Activated CD4-positive, alpha-beta T cell treated with anti-CD3 and anti-CD28 coated beads, Interleukin-2, Interleukin-6, amounts not matched to agents 100 ng/mL and 50 ng/mL, durations not matched to agents 16 hours and 8 hours (primary cell): Measurements from ENCODE around the gene LGALS4.
"Not testable (repeated sequence)": the region's sequence is repeated elsewhere in the genome, so short reads cannot be mapped to it uniquely, and the experiment has no call there.

Experiments
- DNase-seq: peaks from one replicate; pipeline ENCODE4 v3.0.0-alpha.2; 2020

LGALS4 gene

GRCh38 chr19:38793177-38793576, 19.6 kb downstream of the LGALS4 start:
- no peak for DNase-seq

GRCh38 chr19:38792250-38793111, 20.3 kb downstream of the LGALS4 start:
- peak; percentile 37 for DNase-seq

DNA sequence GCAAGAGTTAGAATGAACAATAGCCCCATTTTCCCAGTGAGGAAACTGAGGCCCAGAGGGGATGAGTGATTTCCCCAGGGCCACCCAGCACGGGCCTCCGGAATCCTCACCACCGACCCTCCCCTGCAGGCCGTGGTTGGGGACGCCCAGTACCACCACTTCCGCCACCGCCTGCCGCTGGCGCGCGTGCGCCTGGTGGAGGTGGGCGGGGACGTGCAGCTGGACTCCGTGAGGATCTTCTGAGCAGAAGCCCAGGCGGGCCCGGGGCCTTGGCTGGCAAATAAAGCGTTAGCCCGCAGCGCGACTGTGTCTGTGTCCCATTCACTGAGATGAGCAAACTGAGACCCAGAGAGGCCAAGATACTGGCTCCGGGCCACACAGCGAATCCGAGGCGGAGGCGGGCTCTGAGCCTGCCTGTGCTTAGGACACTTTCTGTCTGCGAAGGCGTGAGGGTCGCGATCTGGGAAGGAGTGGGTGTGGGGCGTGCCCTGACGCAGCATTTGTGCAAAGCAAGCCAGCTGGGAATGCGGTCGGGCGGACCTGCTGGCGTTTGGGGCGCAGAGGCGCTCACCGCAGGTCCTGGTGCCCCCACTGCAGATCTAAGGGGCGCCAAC, 21.2 kb downstream of the LGALS4 start:
- DNase-seq, result not testable (repeated sequence)

- not testable (repeated sequence) for DNase-seq
Observed at GRCh38 chr19:38790507-38791403, 22.0 kb downstream of the LGALS4 start.

DNA sequence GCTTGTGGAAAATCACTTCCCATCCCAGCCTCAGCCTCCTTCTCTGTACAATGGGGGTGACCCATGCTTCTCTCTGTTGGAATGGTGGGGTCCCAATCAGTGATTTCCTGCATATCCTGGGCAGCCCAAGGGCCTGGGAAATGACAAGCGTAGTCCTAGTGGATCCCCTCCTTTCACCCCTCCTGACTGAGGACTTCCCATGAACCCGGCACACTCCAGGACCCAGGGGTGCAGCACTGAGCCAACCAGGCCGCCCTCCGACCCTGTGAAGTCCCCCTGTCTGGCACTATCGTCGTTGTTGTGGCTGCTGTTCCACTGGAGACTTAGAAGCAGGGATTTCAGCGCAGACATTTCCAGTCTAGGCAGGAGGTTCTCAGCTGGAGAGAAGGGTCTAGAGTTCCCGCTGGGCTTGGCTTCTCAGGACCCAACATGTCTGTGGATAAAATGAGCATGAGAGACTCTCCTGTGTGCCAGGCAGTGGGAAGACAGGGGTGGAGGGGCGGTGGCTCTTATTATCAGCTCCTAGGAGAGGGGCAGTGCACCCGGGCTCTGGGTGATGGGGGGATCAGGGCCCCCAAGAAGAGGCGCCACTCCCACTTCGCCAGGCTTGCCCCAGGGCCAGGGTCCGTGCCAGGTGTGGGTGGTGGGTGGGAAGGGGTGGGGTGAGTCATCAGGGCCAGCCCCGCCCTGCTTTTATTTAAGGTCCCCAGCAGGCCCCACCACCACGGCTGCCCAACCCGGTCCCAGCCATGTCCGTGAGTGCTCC, 24.1 kb downstream of the LGALS4 start, which contains the start of gene LGALS7B:
LGALS7B (plus strand) TSS at position 723 of the 766 bp plus-strand sequence; CDS start at position 750, 27 bp downstream.
- no peak for DNase-seq

DNA sequence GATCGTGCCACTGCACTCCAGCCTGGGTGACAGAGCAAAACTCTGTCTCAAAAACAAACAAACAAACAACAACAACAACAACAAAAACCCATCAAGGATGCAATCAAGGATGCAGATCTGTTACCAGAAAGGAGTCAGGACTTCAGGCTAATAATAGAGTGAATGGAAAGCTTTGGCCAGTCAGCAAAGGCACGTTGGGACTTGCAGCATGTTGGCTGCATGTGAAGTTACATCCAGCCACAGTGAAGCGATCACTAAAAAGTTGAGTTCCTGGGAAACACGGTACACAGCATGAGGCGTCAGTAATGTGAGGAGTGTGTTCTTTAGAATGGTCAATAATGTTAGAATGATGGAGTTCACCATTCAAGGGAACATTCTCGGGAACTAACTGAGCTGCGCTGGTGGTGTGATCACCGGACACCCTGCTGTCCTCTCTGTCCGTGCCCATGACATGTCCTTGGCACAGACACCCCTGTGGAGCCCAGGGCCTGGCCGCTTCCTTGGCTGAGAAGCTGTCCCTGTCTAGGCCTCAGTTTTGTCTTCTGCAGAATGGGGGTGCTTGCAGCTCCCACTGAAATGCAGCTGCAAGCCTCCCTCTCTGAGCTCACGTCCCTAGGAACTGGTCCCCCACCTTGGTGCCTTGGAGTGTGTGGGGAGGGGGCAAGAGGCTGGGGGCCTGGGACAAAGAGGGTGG, 26.0 kb downstream of the LGALS4 start:
- no peak for DNase-seq

DNA sequence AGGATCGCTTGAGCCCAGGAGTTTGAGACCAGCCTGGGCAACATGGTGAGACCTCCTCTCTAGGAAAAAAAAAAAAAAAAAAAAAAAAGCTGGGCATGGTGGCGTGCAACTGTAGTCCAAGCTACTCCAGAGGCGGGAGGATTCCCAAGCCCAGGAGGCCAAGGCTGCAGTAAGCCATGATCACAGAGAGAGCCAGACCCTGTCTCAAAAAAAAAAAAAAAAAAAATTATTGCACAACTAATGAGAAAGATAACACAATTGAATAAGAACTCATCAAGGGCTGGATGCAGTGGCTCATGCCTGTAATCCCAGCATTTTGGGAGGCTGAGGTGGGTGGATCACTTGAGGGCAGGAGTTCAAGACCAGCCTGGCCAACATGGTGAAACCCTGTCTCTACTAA, 26.7 kb downstream of the LGALS4 start:
- DNase-seq, result not testable (repeated sequence)

DNA sequence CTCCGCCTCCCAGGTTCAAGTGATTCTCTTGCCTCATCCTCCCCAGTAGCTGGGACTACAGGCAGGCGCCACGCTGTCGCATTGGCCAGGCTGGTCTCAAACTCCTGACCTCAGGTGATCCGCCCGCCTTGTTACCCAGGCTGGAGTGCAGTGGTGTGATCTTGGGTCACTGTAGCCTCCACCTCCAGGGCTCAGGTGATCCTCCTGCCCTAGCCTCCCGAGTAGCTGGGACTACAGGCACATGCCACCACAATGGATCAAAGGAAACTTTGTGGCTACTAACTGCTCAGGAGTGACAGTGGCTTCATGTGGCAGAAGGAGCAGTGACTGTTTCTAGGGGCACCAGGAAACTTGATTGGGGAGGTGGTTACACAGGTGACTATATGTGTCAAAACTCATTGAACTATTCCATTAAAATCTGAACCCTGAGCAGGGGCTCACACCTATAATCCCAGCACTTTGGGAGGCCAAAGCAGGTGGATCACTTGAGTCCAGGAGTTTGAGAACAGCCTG, 27.5 kb downstream of the LGALS4 start:
- no peak for DNase-seq

DNA sequence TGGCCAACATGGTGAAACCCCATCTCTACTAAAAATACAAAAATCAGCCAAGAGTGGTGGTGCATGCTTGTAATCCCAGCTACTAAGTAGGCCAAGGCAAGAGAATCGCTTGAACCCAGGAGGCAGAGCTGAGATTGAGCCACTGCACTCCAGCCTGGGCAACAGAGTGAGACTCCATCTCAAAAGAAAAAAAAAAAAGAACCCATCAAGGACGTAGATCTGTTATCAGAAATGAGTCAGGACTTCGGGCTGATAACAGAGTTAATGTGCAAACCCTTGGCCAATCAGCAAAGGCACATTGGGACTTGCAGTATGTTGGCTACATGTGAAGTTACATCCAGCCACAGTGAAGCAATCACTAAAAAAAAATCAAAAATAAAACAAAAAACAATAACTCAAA, 28.5 kb downstream of the LGALS4 start:
- no peak for DNase-seq

DNA sequence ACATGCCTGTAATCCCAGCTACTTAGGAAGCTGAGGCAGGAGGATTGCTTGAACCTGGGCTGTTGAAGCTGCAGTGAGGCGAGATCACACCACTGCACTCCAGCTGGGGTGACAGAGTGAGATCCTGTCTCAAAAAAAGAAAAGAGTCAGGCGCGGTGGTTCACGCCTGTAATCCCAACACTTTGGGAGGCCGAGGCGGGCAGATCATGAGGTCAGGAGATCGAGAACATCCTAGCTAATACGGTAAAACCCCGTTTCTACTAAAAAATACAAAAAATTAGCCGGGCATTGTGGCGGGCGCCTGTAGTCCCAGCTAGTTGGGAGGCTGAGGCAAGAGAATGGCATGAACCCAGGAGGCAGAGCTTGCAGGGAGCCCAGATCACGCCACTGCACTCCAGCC, 30.5 kb downstream of the LGALS4 start:
- DNase-seq, result not testable (repeated sequence)

DNA sequence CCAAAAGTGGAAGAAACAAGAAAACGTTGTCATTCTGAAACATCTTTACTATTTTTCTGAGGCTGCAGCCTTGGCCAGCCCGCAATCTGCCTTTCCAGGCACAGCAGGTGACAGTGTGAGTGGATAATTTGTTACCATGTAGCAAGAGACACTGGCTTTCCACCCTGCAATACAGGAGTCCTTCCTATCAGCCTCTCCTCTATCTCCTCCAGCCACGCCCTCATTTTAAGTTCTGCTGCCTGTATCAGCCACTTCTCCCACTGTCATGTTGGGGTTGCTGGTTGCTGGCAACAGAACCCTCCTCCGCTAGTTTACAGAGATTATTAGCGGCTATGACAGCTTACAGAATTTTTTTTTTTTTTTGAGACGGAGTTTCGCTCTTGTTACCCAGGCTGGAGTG, 31.7 kb downstream of the LGALS4 start:
- DNase-seq, result no peak

DNA sequence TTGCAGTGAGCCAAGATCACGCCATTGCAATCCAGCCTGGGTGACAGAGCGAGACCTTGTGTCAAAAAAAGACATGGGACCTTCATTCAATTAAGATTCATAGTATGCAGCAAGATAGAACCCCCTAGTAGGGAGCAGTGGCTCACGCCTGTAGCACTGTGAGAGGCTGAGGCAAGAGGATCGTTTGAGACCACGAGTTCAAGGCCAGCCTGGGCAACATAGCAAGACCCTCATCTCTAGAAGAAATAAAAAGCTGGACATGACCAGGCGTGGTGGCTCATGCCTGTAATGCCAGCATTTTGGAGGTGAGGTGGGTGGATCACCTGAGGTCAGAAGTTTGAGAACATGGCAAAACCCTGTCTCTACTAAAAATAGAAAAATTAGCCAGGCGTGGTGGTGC, 32.3 kb downstream of the LGALS4 start:
- no peak for DNase-seq

DNA sequence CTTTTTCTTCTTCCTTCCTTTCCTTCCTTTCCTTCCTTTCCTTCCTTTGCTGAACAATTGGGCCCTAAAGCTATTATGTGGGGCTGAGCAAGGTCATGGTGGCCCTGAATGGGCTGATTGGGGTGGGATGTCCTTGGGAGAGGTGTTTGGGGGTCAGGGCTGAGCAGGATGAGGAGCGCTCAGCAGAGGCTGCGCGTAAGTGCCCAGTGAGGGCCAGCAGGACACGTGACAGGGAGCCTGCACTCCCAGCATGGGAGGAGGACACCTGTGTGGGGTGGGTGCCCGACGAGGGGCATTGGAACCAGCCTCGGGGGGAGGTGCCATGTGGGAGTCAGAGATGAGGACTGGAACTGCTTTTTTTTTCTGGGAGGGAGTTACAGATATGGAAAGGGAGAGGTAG, 34.0 kb downstream of the LGALS4 start:
- DNase-seq, result no peak

DNA sequence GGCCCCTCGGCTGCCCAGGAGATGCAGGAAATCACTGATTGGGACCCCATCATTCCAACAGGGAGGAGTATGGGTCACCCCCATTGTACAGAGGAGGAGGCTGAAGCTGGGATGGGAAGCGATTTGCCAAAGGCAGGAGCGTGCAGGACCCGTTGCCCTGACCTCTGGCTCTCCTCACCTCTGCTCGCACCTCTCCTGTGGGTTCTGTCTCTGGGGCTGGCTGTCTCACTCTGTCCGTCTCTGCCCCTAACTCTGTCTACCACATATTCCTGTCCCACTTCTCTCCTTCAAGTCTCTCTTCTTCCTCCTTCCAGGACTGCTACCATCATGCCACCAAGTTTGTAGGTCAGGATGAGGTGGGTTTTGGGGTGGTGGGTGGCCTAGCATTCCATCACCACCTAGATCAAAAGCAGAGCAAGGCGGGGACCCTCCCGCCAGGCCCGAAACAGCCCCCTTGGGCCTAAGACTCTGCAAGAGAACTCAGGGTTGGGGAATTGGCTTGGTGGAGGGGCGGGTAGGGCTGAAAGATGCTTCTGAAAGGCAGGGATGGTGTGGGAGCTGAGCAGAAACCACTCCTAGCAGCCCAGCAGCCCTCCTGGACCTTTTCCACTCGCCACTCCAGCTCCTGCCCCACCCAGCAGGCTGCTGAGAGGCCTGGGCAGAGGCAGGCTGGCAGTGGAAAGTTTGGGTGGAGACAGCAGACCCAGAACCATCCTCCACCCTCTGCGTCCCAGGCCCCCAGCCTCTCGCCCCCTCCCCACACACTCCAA, 38.4 kb downstream of the LGALS4 start:
- DNase-seq, result no peak

GRCh38 chr19:38773469-38774177, 39.1 kb downstream of the LGALS4 start, which contains the start of gene LGALS7:
TSS of gene LGALS7 (minus strand) at chr19:38773517. CDS start at chr19:38773492, 25 bp downstream.
- DNase-seq, result no peak

GRCh38 chr19:38771569-38771968, 41.2 kb downstream of the LGALS4 start:
- DNase-seq, result not testable (repeated sequence)

- DNase-seq, result not testable (repeated sequence)
Observed at GRCh38 chr19:38770949-38771275, 41.8 kb downstream of the LGALS4 start.

- not testable (repeated sequence) for DNase-seq
Observed at GRCh38 chr19:38770228-38770948, 42.4 kb downstream of the LGALS4 start.

DNA sequence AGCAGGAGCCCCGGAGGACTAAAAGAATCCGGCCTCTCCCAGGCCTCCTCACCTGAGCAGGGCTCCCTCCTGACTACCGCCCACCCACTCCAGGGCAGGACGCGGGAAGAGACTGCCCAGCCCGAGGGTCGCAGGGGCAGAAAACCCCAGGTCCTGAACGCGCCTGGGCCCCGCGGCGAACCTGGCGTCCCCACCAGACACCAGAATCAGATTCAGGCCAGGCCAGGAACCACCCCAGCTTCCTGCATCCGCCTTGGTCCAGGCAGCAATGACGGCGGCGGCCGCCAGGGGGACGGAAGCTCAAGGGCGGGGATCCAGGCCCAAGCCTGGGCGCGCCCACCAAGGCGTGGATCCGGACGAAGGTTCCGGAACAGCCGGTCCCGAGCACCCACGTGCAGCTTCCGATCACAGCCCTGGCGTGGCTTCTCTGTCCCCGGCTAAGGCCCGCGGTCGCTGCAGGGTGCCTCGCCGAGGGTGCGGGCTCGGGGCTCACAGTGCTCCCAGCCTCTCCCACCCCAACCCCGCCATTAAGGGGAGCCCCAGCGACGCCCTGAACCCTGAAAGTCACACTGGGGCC, 43.0 kb downstream of the LGALS4 start:
- DNase-seq, result peak; percentile 93
